ENCODE data around the gene SLC44A4. TPM values are rescaled to one million over a fixed set of nuclear protein-coding genes. Genes with fewer than 3 reads are reported as not detected.
A peak's percentile ranks its signal among the peaks of the same experiment; 100 is the strongest.

SLC44A4 gene
- total and polyA plus RNA-seq, 9 of the 15 experiments (the other 6 are each of a cell fraction or from before 2014, with no cell fraction given): 7.9 to 18.6 (median 11.2) TPM

- FAIRE-seq: no peak
- no TSS peak for BruUV-seq (replicated peaks)
Measured at GRCh38 chr6:31892821-31893220, 14.0 kb upstream of the SLC44A4 start.

GRCh38 chr6:31889331-31889972, 10.7 kb upstream of the SLC44A4 start:
- intact Hi-C loops (cut with micrococcal nuclease) (no loop called here), in situ Hi-C loops (cut with MboI) (no loop called here)
- Histone ChIP-seq H3K4me2 (ENCODE audit: insufficient read depth, low read length) (no peak overlapping the region), H3K9me3 (replicated peaks; ENCODE audit: control insufficient read depth, insufficient read depth, low read depth, low read length) (no peaks in the 10 kb centered on the region), H3K4me3 (no peak overlapping the region), H4K20me1 (replicated peaks; ENCODE audit: control insufficient read depth, insufficient read depth, low read length) (no peaks in the 10 kb centered on the region), H2AFZ (ENCODE audit: low read depth, low read length) (no peak overlapping the region), H3K27ac (ENCODE audit: extremely low read depth, low read depth, low read length) (no peak overlapping the region), H3K27me3 (ENCODE audit: control insufficient read depth in 2 of 2, insufficient read depth in 2 of 2, low read length in 2 of 2) (no peaks in the 10 kb centered on the region), H3K4me1 (replicated peaks in 1 of 2; ENCODE audit: control insufficient read depth in 2 of 2, insufficient read depth in 2 of 2, low read length in 2 of 2) (peaks cover 0 to 23% of the 10 kb centered on the region in 2 experiments; a peak in 1 of 5 replicates), H3K9ac (ENCODE audit: insufficient read depth in 1 of 2, low read depth in 2 of 2, low read length in 2 of 2) (no peak overlapping the region), H3K79me2 (ENCODE audit: control insufficient read depth, insufficient read depth, low read length) (no peaks in the 10 kb centered on the region), H3K36me3 (ENCODE audit: control insufficient read depth, insufficient read depth, low read length) (peaks cover 87% of the 10 kb centered on the region), H3K9me1 (ENCODE audit: control insufficient read depth, insufficient read depth, low read length) (no peaks in the 10 kb centered on the region)
- peak; percentile 50; the same call in 1 of the 2 replicates for TF ChIP-seq ZNF263 (CRISPR knock-in tag; IDR thresholded peaks at IDR 0.05; ENCODE audit: borderline replicate concordance)
- no peak for TF ChIP-seq NCOA2 (IDR thresholded peaks at IDR 0.05; ENCODE audit: partially characterized antibody in 2 of 2)
- no peak for TF ChIP-seq RHOXF2B (CRISPR knock-in tag; conservative IDR thresholded peaks at IDR 0.05)
- 0 out of 2 replicates have a peak, but pooled peaks have one; percentile 34 for TF ChIP-seq ELF4 (CRISPR knock-in tag; IDR thresholded peaks at IDR 0.05)
- peak; percentile 90 for TF ChIP-seq ZNF146 (CRISPR knock-in tag; IDR thresholded peaks at IDR 0.05; ENCODE audit: unreplicated experiment)
- TF ChIP-seq ZNF239 (CRISPR knock-in tag; IDR thresholded peaks at IDR 0.05): peak; percentile 26; the same call in 1 of the 2 replicates
- TF ChIP-seq BCOR (IDR thresholded peaks at IDR 0.05): 0 out of 2 replicates have a peak, but pooled peaks have one; percentile 24
- BruUV-seq (replicated peaks): no TSS peak
- WGBS (ENCODE audit: insufficient coverage, low coverage, missing lambda C conversion rate): 91% methylated on average over 3 of the region's 3 CpGs
- ATAC-seq (peak; percentile 17; the same call in 2 of the 3 replicates), DNase-seq (ENCODE audit: extremely low read depth in 1 of 4, low spot score in 3 of 4) (no peak), FAIRE-seq (no peak)
- ChIA-PET POLR2A (interaction anchor here (1.1 to 1.3 kb wide), 3 partner anchors 9 to 27 kb away, joined by 3 to 4 read pairs (median 3); partner anchors contain the start of gene NEU1), CTCF (ENCODE audit: low intra/inter-chr PET ratio) (interaction anchor here (0.5 kb wide), 1 partner anchor 95 kb away, joined by 3 read pairs; no protein-coding TSS in a partner anchor)

More at GRCh38 chr6:31892821-31893220, 14.0 kb upstream of the SLC44A4 start:
- H3K4me2 ChIP-seq (ENCODE audit: insufficient read depth, low read length): no peak overlapping the region
- in situ Hi-C loops (cut with MboI): no loop called here
- no peak overlapping the region for H3K4me3 ChIP-seq
- H3K9ac ChIP-seq (ENCODE audit: insufficient read depth in 1 of 2, low read depth in 2 of 2, low read length in 2 of 2): 0 out of 4 replicates have a peak overlapping the region, but pooled peaks of 1 of the 2 experiments have one; percentile 57
- H3K27me3 ChIP-seq (ENCODE audit: control insufficient read depth in 2 of 2, insufficient read depth in 2 of 2, low read length in 2 of 2): no peaks in the 10 kb centered on the region
- CTCF ChIA-PET (ENCODE audit: low intra/inter-chr PET ratio): no interaction called here
- peaks cover 8 to 24% of the 10 kb centered on the region in 2 experiments; a peak in 4 of 5 replicates for H3K4me1 ChIP-seq (replicated peaks in 1 of 2; ENCODE audit: control insufficient read depth in 2 of 2, insufficient read depth in 2 of 2, low read length in 2 of 2)
- no peak overlapping the region for H2AFZ ChIP-seq (ENCODE audit: low read depth, low read length)
- H3K79me2 ChIP-seq (ENCODE audit: control insufficient read depth, insufficient read depth, low read length): peaks cover 17% of the 10 kb centered on the region
- no peak overlapping the region for H3K27ac ChIP-seq (ENCODE audit: extremely low read depth, low read depth, low read length)
- no peaks in the 10 kb centered on the region for H3K9me1 ChIP-seq (ENCODE audit: control insufficient read depth, insufficient read depth, low read length)
- no peak for DNase-seq (ENCODE audit: extremely low read depth in 1 of 4, low spot score in 3 of 4)
- H3K36me3 ChIP-seq (ENCODE audit: control insufficient read depth, insufficient read depth, low read length): peaks cover 75% of the 10 kb centered on the region
- POLR2A ChIA-PET: no interaction called here
- no peaks in the 10 kb centered on the region for H3K9me3 ChIP-seq (replicated peaks; ENCODE audit: control insufficient read depth, insufficient read depth, low read depth, low read length)
- H4K20me1 ChIP-seq (replicated peaks; ENCODE audit: control insufficient read depth, insufficient read depth, low read length): no peaks in the 10 kb centered on the region
- peak; percentile 32; the same call in 1 of the 2 replicates for TF ChIP-seq RBFOX2 (IDR thresholded peaks at IDR 0.05; ENCODE audit: low read depth, low read length)
- no peak for TF ChIP-seq KHSRP (IDR thresholded peaks at IDR 0.05)
- no peak for ATAC-seq
- intact Hi-C loops (cut with micrococcal nuclease): no loop called here
- WGBS (ENCODE audit: insufficient coverage, low coverage, missing lambda C conversion rate): 91% methylated on average over 6 of the region's 6 CpGs
